GM15510 (cell line): ENCODE measurements around the gene PEX13.

Experiments
- POLR2A ChIP-seq: IDR thresholded peaks from 3 replicates; pipeline ENCODE4 v1.6.1; 2011; ENCODE audit warnings: borderline replicate concordance; ENCODE audit not compliant: insufficient read length; ENCODE audit errors: extremely low read depth

Gene PEX13

GRCh38 chr2:61017556-61018317, at the start of gene PEX13, which contains the start of gene PUS10:
Gene PEX13, plus strand, starts transcription at chr2:61017720. Its CDS starts 40 bp downstream, at chr2:61017760.
Gene PUS10, minus strand, starts transcription at chr2:61018255. Its CDS starts 6,365 bp downstream, at chr2:61011890.
- peak; percentile 58 for TF ChIP-seq POLR2A

- TF ChIP-seq POLR2A, result peak; percentile 23
Measured at GRCh38 chr2:60972889-60973656, 44.4 kb upstream of the PEX13 start.

- no peak for TF ChIP-seq POLR2A
Measured at GRCh38 chr2:60973705-60974104, 43.8 kb upstream of the PEX13 start.

- TF ChIP-seq POLR2A, result no peak
Measured at GRCh38 chr2:60974652-60975051, 42.9 kb upstream of the PEX13 start.

GRCh38 chr2:60976256-60976850, 41.2 kb upstream of the PEX13 start:
- TF ChIP-seq POLR2A, result no peak

GRCh38 chr2:60976875-60977561, 40.5 kb upstream of the PEX13 start:
- no peak for TF ChIP-seq POLR2A

- TF ChIP-seq POLR2A, result no peak
Measured at GRCh38 chr2:60977562-60977895, 40.0 kb upstream of the PEX13 start.

- no peak for TF ChIP-seq POLR2A
Measured at GRCh38 chr2:60979231-60979630, 38.3 kb upstream of the PEX13 start.

- no peak for TF ChIP-seq POLR2A
Measured at GRCh38 chr2:60980071-60980815, 37.3 kb upstream of the PEX13 start.

GRCh38 chr2:60984720-60985119, 32.8 kb upstream of the PEX13 start:
- TF ChIP-seq POLR2A, result no peak

GRCh38 chr2:60987041-60987440, 30.5 kb upstream of the PEX13 start:
- TF ChIP-seq POLR2A, result no peak

- TF ChIP-seq POLR2A, result no peak
Measured at GRCh38 chr2:60989259-60989658, 28.3 kb upstream of the PEX13 start.

- no peak for TF ChIP-seq POLR2A
Measured at GRCh38 chr2:60991644-60992043, 25.9 kb upstream of the PEX13 start.

- TF ChIP-seq POLR2A, result no peak
Measured at GRCh38 chr2:60992985-60993392, 24.5 kb upstream of the PEX13 start.
